Ishikawa (cell line): ENCODE measurements around the gene ZSWIM5.

Experiments used
- CEBPB ChIP-seq: IDR thresholded peaks from 2 replicates; pipeline ENCODE4 v1.6.1; 2012
- CREB1 ChIP-seq: IDR thresholded peaks from 2 replicates; pipeline ENCODE4 v1.6.1; 2012; ENCODE audit warnings: low read depth
- EGR1 ChIP-seq: IDR thresholded peaks from 2 replicates; pipeline ENCODE4 v1.6.1; 2012
- EP300 ChIP-seq: IDR thresholded peaks from 2 replicates; pipeline ENCODE4 v1.6.1; 2012; ENCODE audit warnings: borderline replicate concordance
- FOXM1 ChIP-seq: IDR thresholded peaks from 2 replicates; pipeline ENCODE4 v1.6.1; 2012; ENCODE audit warnings: low read depth, borderline replicate concordance
- NFIC ChIP-seq: IDR thresholded peaks from 2 replicates; pipeline ENCODE4 v1.6.1; 2012
- RAD21 ChIP-seq: IDR thresholded peaks from 2 replicates; pipeline ENCODE4 v1.6.1; 2012; ENCODE audit warnings: low read depth
- TAF1 ChIP-seq: IDR thresholded peaks from 2 replicates; pipeline ENCODE4 v1.6.1; 2012; ENCODE audit warnings: low read depth, mild to moderate bottlenecking
- TCF12 ChIP-seq: IDR thresholded peaks from 2 replicates; pipeline ENCODE4 v1.6.1; 2012; ENCODE audit warnings: low read depth
- TEAD4 ChIP-seq: IDR thresholded peaks from 2 replicates; pipeline ENCODE4 v1.6.1; 2012
- YY1 ChIP-seq: IDR thresholded peaks from 2 replicates; pipeline ENCODE4 v1.6.1; 2012; ENCODE audit warnings: low read depth
- ZBTB7A ChIP-seq: IDR thresholded peaks from 2 replicates; pipeline ENCODE4 v1.6.1; 2012; ENCODE audit warnings: low read depth
- TF ChIP-seq, protein P1 (sequence below): IDR thresholded peaks from 2 replicates; pipeline ENCODE4 v1.6.1; 2012
- TF ChIP-seq, protein P2 (sequence below): IDR thresholded peaks from 2 replicates; pipeline ENCODE4 v1.6.1; 2012
- TF ChIP-seq, protein P3 (sequence below): IDR thresholded peaks from 2 replicates; pipeline ENCODE4 v1.6.1; 2012; ENCODE audit warnings: low read depth, mild to moderate bottlenecking

Gene ZSWIM5

DNA sequence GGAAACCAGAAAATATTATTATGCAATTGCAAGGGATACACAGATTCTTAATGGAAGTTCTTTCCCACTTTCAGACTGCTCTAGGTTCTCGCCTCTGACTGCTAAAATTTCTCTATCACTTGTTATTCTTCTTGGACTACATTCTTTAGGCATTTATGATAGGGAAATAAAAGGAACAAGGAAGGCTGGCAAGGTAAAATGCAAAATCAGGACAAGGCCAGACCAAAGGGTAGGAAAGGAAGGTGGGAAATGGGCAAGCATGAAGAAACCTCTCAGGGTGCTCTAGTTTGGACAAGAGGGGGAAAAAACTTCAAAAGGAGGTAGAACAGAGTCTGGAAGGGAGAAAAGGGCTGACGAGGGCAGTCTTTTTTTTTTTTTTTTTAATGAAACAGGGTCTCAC, 168.2 kb downstream of the ZSWIM5 start:
- TF ChIP-seq TEAD4 (no peak), TAF1 (no peak), CEBPB (no peak), FOXM1 (no peak), CREB1 (no peak)
- TF ChIP-seq, protein P1, sequence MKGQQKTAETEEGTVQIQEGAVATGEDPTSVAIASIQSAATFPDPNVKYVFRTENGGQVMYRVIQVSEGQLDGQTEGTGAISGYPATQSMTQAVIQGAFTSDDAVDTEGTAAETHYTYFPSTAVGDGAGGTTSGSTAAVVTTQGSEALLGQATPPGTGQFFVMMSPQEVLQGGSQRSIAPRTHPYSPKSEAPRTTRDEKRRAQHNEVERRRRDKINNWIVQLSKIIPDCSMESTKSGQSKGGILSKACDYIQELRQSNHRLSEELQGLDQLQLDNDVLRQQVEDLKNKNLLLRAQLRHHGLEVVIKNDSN = no peak
- TF ChIP-seq, protein P2, sequence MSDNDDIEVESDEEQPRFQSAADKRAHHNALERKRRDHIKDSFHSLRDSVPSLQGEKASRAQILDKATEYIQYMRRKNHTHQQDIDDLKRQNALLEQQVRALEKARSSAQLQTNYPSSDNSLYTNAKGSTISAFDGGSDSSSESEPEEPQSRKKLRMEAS = no peak

DNA sequence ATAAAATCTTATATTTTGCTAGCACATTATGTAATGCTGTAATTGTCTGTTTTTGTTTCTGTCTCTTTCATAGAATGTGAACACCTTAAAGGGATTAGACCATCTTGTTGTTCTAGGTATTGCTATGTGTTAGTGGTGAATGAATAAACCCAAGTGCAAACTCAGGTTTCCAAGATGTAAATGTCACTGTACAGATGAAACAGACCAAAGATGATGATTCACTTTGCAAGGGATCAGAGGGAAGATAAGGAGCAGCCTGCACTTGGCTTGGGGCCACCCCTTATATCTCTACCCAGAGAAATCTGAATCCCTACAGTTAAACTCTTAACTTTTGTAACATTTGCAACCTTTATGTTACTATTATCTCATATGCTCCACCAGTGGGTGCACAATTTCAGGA, 168.9 kb downstream of the ZSWIM5 start:
- TF ChIP-seq FOXM1 = no peak
- TF ChIP-seq, protein P1 = no peak
- TF ChIP-seq, protein P3, sequence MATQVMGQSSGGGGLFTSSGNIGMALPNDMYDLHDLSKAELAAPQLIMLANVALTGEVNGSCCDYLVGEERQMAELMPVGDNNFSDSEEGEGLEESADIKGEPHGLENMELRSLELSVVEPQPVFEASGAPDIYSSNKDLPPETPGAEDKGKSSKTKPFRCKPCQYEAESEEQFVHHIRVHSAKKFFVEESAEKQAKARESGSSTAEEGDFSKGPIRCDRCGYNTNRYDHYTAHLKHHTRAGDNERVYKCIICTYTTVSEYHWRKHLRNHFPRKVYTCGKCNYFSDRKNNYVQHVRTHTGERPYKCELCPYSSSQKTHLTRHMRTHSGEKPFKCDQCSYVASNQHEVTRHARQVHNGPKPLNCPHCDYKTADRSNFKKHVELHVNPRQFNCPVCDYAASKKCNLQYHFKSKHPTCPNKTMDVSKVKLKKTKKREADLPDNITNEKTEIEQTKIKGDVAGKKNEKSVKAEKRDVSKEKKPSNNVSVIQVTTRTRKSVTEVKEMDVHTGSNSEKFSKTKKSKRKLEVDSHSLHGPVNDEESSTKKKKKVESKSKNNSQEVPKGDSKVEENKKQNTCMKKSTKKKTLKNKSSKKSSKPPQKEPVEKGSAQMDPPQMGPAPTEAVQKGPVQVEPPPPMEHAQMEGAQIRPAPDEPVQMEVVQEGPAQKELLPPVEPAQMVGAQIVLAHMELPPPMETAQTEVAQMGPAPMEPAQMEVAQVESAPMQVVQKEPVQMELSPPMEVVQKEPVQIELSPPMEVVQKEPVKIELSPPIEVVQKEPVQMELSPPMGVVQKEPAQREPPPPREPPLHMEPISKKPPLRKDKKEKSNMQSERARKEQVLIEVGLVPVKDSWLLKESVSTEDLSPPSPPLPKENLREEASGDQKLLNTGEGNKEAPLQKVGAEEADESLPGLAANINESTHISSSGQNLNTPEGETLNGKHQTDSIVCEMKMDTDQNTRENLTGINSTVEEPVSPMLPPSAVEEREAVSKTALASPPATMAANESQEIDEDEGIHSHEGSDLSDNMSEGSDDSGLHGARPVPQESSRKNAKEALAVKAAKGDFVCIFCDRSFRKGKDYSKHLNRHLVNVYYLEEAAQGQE = no peak
- no peak for TF ChIP-seq EGR1
- no peak for TF ChIP-seq TEAD4
- TF ChIP-seq CEBPB = no peak
- TF ChIP-seq, protein P2 = no peak
- TF ChIP-seq RAD21 = no peak
- no peak for TF ChIP-seq NFIC
- no peak for TF ChIP-seq TAF1
- TF ChIP-seq TCF12 = no peak
- TF ChIP-seq YY1 = no peak
- no peak for TF ChIP-seq CREB1
- TF ChIP-seq EP300 = no peak
- TF ChIP-seq ZBTB7A = no peak

DNA sequence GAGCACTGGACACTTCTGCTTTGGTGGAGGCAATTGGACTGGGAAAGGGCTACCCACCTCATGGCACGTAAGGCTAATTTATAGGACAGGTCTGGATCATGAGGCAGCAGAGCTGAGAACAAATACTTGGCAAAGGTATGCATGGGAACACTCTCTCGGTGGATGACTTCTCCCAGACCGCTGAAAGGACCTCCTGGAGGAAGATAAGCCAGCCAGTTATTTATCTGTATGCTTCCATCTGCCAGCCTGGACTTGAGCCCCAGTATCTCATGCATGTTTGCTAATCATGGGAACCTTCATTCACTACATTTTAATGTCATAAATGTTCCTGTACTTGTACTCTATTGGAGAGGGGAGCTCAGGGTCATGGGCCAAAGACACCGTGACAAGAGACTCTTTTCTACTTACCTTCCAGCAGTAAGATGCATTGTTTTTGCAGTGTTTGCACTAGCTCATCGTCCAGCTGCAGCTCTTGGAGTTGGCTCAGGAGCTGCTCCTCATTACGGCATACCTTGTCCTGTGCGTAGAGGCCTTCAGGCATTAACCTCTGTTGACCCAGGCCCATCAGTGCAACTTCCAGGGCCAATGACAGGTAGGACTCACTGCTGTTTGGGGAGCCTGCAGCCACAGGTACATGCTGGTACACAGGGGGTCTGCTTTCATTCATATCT, 170.6 kb downstream of the ZSWIM5 start:
- TF ChIP-seq CREB1 (no peak), TCF12 (no peak), ZBTB7A (no peak)
- TF ChIP-seq, protein P2 = no peak

DNA sequence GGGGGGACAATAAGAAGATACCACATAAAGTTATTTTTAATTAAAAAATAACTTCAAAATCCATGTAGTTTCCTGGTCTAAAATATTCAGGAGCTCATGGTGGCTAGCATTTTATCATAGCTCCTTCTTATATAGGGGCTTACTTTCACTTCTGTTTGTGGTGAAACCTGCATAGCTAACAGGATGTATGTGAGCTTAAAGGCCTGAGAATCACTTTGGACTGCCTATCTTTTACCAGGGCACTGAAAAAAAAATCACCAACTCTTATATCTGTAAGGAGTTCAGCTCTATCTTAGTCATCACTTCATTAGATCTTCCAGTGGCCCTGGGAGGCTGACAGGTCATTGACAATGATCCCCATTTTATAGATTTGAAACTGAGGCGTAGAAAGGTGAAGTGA, 173.0 kb downstream of the ZSWIM5 start:
- no peak for TF ChIP-seq FOXM1
- no peak for TF ChIP-seq EP300
- no peak for TF ChIP-seq EGR1
- TF ChIP-seq, protein P3 = no peak
- TF ChIP-seq CREB1 = no peak
- TF ChIP-seq ZBTB7A = no peak
- TF ChIP-seq YY1 = no peak
- no peak for TF ChIP-seq TEAD4
- TF ChIP-seq RAD21 = no peak
- TF ChIP-seq TCF12 = no peak
- no peak for TF ChIP-seq CEBPB

DNA sequence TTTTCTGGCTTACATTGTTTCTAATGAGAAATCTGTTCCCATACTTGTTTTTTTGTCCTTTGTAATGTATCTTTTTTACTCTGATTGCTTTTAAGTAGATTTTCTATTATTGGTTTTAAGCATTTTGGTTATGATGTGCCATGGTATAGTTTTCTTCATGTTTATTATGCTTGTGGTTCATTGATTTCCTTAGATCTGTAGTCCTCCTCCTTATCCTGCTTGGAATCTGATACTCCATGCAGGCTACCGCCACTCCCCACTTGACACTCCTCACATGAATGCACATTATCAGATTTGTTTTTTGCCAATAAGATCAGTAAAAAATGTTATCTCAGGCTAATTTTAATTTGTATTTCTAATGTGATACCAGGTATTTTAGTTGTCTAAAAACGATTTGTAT, 173.6 kb downstream of the ZSWIM5 start:
- TF ChIP-seq TAF1 = no peak

DNA sequence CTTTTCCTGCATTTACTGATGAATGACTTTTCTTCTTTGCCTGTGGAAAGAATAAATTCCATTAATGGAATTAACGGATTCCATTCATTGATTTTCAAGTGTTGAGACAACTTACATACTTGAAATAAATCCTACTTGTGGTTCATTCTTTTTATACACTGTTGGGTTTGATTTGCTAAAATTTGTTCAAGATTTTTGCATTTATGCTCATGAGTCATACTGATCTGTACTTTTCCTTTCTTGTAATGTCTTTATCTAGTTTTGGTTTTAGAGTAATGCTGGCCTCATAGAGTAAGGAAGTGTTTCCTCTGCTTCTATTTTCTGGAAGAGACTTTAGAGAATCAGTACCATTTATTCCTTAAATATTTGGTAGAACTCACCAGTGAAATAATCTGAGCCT, 180.0 kb downstream of the ZSWIM5 start:
- TF ChIP-seq EP300 (no peak), FOXM1 (no peak)

DNA sequence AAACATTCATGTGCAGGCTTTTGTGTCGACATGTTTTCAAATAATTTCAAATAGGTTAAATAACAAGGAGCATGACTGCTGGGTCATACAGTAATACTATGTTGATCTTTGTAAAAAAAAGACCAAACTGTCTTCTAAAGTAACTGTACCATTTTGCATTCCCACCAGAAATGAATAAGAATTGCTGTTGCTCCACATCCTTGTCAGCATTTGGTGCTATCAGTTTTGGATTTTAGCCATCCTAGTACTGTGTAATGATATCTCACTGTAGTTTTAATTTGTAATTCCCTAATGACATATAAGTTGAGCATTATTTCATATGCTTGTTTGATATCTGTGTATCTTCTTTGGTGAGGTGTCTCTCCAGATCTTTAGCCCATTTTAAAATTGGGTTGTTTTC, 182.7 kb downstream of the ZSWIM5 start:
- no peak for TF ChIP-seq NFIC
- TF ChIP-seq EGR1 = no peak
- TF ChIP-seq, protein P1 = no peak
